ENCODE data around the gene MAEL.
A peak's percentile ranks its signal among the peaks of the same experiment; 100 is the strongest.

MAEL gene

GRCh38 chr1:167057241-167057688, 68.2 kb downstream of the MAEL start:
- no peaks in the 10 kb centered on the region for H3K9me3 ChIP-seq (ENCODE audit: control insufficient read depth, insufficient read depth, low read length)
- peaks cover 10% of the 10 kb centered on the region; the same call in 1 of the 2 replicates for H3K4me1 ChIP-seq (ENCODE audit: control insufficient read depth, insufficient read depth, low read length)
- no peaks in the 10 kb centered on the region for H3K36me3 ChIP-seq (ENCODE audit: control insufficient read depth, insufficient read depth, low read length)
- no peak overlapping the region for H3K4me3 ChIP-seq (ENCODE audit: low read depth, low read length)
- H3K27ac ChIP-seq (ENCODE audit: low read depth, low read length), result no peak overlapping the region
- H3K9ac ChIP-seq (ENCODE audit: low read depth, low read length), result no peak overlapping the region
- H3K27me3 ChIP-seq (ENCODE audit: control insufficient read depth, insufficient read depth, low read length), result no peaks in the 10 kb centered on the region

DNA sequence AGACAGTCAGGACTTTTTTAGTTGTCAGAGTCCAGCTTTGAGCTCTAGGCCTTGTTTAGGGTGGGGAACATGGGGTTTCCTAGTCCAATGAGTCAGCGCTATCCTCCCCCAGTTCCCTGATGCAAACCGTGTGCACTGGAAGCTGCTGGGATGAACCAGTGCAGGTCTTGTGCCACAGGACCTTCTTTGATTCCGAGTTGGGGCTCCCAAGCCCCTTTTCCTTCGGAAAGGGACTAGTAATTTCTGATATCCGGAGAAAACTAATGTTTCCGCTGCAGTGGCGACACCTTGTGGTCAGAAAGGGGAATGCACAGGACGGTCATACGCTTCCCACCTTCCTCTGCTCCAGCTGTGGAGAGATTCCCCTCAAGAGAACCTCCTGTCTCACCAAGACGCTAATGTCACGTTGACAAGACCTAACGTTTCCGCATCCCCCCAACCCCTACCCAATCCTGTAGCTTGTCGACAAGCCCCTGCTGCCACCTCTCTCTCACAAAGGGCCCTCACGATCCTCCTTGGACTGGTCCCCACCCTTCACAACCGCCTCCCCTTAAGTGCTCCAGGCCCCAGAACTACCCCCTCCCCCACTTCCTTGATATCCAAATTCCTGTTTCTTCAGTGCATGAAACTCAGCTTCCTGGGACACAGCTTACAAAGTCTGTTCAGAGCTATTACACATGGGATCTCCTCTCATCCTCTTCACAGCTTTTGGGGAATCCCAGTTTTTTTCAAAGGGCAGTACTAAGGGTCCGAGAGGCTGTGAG, 70.1 kb downstream of the MAEL start:
- Histone ChIP-seq H3K27ac (ENCODE audit: low read depth, low read length) (no peak overlapping the region), H3K27me3 (ENCODE audit: control insufficient read depth, insufficient read depth, low read length) (no peaks in the 10 kb centered on the region), H3K4me3 (ENCODE audit: low read depth, low read length) (peak overlapping the region; percentile 34), H3K9me3 (ENCODE audit: control insufficient read depth, insufficient read depth, low read length) (no peaks in the 10 kb centered on the region), H3K4me1 (ENCODE audit: control insufficient read depth, insufficient read depth, low read length) (peaks cover 10% of the 10 kb centered on the region; the same call in 1 of the 2 replicates), H3K36me3 (ENCODE audit: control insufficient read depth, insufficient read depth, low read length) (no peaks in the 10 kb centered on the region), H3K9ac (ENCODE audit: low read depth, low read length) (no peak overlapping the region)

DNA sequence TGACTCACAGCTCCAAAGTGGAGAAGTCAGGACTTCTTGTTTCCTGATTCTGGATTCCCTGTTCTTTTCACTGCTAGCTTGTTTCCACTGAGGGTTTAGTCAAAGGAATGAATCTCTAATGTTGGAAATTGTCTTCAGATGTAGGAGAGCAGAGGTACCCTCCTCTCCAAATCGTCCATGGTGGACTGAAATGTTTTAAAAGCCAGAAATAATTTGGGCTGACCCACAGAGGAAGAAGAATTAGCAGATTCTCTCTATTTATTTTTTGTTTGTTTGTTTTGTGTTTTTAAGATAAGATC, 70.7 kb downstream of the MAEL start:
- Histone ChIP-seq H3K27ac (ENCODE audit: low read depth, low read length) (no peak overlapping the region), H3K27me3 (ENCODE audit: control insufficient read depth, insufficient read depth, low read length) (no peaks in the 10 kb centered on the region), H3K9me3 (ENCODE audit: control insufficient read depth, insufficient read depth, low read length) (no peaks in the 10 kb centered on the region), H3K4me1 (ENCODE audit: control insufficient read depth, insufficient read depth, low read length) (peaks cover 10% of the 10 kb centered on the region; the same call in 1 of the 2 replicates), H3K9ac (ENCODE audit: low read depth, low read length) (no peak overlapping the region), H3K4me3 (ENCODE audit: low read depth, low read length) (no peak overlapping the region), H3K36me3 (ENCODE audit: control insufficient read depth, insufficient read depth, low read length) (no peaks in the 10 kb centered on the region)

DNA sequence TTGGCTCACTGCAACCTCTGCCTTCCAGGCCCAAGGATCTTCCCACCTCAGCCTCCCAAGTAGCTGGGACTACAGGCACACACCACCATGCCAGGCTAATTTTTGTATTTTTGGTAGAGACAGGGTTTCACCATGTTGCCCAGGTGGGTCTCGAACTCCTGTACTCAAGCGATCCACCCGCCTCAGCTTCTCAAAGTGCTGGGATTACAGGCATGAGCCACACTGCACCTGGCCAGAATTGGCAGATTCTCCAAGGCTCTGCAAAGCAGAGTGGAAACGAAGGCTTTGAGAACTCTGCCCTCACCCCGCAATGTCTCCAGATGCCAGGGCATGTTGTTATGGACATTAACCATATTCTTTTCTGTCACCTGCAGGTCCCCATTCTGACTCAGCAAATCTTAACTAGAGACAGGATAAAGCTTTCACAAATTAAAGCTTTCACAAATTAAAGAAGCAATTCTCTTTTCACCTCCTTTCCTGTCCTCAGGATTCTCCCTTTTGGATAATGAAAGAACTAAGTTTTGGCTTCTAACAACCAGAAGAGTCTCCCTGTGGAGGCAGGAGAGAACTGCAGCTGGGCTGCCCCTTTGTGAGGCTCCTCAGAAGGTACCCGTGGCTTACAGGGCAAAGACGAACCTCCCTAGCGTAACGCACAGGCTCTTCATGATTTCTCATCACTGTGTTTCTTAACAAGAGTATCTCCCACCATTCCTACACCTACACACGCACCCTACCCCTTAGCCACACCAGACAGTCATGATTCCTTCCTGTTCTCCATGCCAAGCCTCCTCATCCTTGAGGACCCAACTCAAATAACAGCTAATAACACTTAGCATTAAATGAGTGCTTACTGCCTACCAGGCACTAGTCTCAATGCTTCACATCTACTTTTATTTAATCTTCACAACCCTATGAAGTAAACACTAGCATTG, 71.3 kb downstream of the MAEL start:
- no peak overlapping the region for H3K4me3 ChIP-seq (ENCODE audit: low read depth, low read length)
- H3K9me3 ChIP-seq (ENCODE audit: control insufficient read depth, insufficient read depth, low read length), result no peaks in the 10 kb centered on the region
- peaks cover 10% of the 10 kb centered on the region; the same call in 1 of the 2 replicates for H3K4me1 ChIP-seq (ENCODE audit: control insufficient read depth, insufficient read depth, low read length)
- H3K27me3 ChIP-seq (ENCODE audit: control insufficient read depth, insufficient read depth, low read length), result no peaks in the 10 kb centered on the region
- no peak overlapping the region for H3K27ac ChIP-seq (ENCODE audit: low read depth, low read length)
- no peaks in the 10 kb centered on the region for H3K36me3 ChIP-seq (ENCODE audit: control insufficient read depth, insufficient read depth, low read length)
- H3K9ac ChIP-seq (ENCODE audit: low read depth, low read length), result no peak overlapping the region

DNA sequence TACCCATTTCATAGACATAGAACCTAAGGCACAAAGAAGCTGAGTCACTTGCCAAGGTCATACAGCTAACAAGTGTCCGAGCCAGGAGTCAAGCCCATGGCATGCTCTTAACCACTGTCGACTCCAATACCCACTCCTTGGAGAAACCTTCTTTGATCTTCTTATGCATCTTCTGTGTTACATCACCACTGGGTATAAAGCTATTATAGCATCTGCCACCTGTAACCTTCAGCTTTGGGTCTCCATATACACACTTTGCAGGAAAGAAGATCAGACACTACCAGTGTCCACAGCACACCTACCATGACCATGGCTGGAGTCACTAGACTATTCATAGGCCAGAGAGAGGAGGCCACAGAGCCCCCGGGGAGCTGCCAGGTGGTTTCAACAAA, 72.0 kb downstream of the MAEL start:
- H3K4me1 ChIP-seq (ENCODE audit: control insufficient read depth, insufficient read depth, low read length), result peaks cover 10% of the 10 kb centered on the region
- H3K9me3 ChIP-seq (ENCODE audit: control insufficient read depth, insufficient read depth, low read length), result no peaks in the 10 kb centered on the region
- no peak overlapping the region for H3K27ac ChIP-seq (ENCODE audit: low read depth, low read length)
- no peaks in the 10 kb centered on the region for H3K36me3 ChIP-seq (ENCODE audit: control insufficient read depth, insufficient read depth, low read length)
- H3K9ac ChIP-seq (ENCODE audit: low read depth, low read length), result no peak overlapping the region
- H3K27me3 ChIP-seq (ENCODE audit: control insufficient read depth, insufficient read depth, low read length), result no peaks in the 10 kb centered on the region
- no peak overlapping the region for H3K4me3 ChIP-seq (ENCODE audit: low read depth, low read length)

GRCh38 chr1:167064621-167065020, 75.5 kb downstream of the MAEL start:
- Histone ChIP-seq H3K4me3 (ENCODE audit: low read depth, low read length) (no peak overlapping the region), H3K4me1 (ENCODE audit: control insufficient read depth, insufficient read depth, low read length) (peaks cover 5% of the 10 kb centered on the region), H3K27me3 (ENCODE audit: control insufficient read depth, insufficient read depth, low read length) (no peaks in the 10 kb centered on the region), H3K9me3 (ENCODE audit: control insufficient read depth, insufficient read depth, low read length) (no peaks in the 10 kb centered on the region), H3K27ac (ENCODE audit: low read depth, low read length) (no peak overlapping the region), H3K36me3 (ENCODE audit: control insufficient read depth, insufficient read depth, low read length) (no peaks in the 10 kb centered on the region), H3K9ac (ENCODE audit: low read depth, low read length) (no peak overlapping the region)

DNA sequence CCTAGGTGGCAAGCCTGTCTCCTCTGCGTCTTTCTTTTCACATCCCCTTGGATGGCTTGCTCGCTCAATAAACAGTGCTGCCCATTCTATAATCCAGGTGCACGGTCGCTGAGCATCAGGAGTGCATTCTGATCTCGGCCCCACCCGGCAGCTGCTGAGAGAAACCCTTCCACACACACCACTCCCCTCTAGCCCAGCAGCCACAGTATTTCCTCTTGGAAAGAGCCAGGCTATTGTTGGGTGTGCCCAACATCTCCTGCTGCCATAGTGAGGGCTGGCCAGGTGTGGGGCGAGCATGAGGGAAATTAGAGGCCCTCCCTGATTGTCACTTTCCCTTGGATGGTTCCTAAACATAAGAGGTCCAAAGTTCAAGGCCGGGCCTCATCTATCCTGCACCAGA, 76.4 kb downstream of the MAEL start:
- H3K27me3 ChIP-seq (ENCODE audit: control insufficient read depth, insufficient read depth, low read length), result no peaks in the 10 kb centered on the region
- H3K36me3 ChIP-seq (ENCODE audit: control insufficient read depth, insufficient read depth, low read length), result no peaks in the 10 kb centered on the region
- no peaks in the 10 kb centered on the region for H3K9me3 ChIP-seq (ENCODE audit: control insufficient read depth, insufficient read depth, low read length)
- H3K4me3 ChIP-seq (ENCODE audit: low read depth, low read length), result no peak overlapping the region
- H3K9ac ChIP-seq (ENCODE audit: low read depth, low read length), result no peak overlapping the region
- peaks cover 5% of the 10 kb centered on the region for H3K4me1 ChIP-seq (ENCODE audit: control insufficient read depth, insufficient read depth, low read length)
- no peak overlapping the region for H3K27ac ChIP-seq (ENCODE audit: low read depth, low read length)

DNA sequence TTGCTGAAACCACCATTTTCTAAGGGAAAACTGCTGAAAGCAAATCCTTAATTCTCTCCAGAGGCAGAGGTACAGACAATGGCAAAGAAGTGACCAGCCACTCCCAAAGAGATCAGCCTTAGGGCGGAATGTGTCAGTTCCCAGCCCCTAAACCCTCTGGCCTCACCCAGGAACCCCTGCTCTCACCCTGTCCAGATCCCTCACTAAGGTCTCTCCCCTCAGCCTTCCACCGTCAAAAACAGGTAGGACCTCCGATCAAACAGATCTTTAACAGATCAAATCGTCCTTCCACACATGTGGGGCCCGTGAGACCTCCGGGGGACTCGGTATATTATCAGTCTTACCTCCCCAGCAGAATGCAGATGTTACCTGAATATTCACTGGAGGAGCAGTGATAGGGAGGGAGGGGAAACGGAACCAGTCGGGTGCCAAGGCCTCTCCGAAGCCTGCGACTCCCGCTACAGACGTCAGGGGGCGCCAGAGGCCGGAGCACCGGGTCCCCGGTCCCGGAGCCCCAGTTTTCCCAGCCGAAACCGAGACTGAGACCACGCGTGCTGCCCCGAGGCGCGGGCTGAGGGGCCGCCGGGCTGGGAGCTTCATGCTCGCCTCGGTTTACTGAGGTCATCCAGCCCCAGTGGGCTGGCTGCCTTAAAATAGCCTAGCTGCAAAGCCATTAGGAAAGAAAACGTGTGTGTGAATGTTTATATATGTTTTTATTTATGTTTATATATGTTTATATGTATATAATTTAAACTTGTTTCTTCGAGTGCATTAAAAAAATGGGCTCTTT, 77.4 kb downstream of the MAEL start:
- Histone ChIP-seq H3K9me3 (ENCODE audit: control insufficient read depth, insufficient read depth, low read length) (no peaks in the 10 kb centered on the region), H3K4me1 (ENCODE audit: control insufficient read depth, insufficient read depth, low read length) (peaks cover 5% of the 10 kb centered on the region), H3K27ac (ENCODE audit: low read depth, low read length) (no peak overlapping the region), H3K27me3 (ENCODE audit: control insufficient read depth, insufficient read depth, low read length) (no peaks in the 10 kb centered on the region), H3K36me3 (ENCODE audit: control insufficient read depth, insufficient read depth, low read length) (no peaks in the 10 kb centered on the region), H3K4me3 (ENCODE audit: low read depth, low read length) (peak overlapping the region; percentile 37), H3K9ac (ENCODE audit: low read depth, low read length) (no peak overlapping the region)

GRCh38 chr1:167067904-167068303, 78.8 kb downstream of the MAEL start:
- Histone ChIP-seq H3K4me1 (ENCODE audit: control insufficient read depth, insufficient read depth, low read length) (peaks cover 5% of the 10 kb centered on the region), H3K27me3 (ENCODE audit: control insufficient read depth, insufficient read depth, low read length) (no peaks in the 10 kb centered on the region), H3K27ac (ENCODE audit: low read depth, low read length) (no peak overlapping the region), H3K9ac (ENCODE audit: low read depth, low read length) (no peak overlapping the region), H3K36me3 (ENCODE audit: control insufficient read depth, insufficient read depth, low read length) (no peaks in the 10 kb centered on the region), H3K9me3 (ENCODE audit: control insufficient read depth, insufficient read depth, low read length) (no peaks in the 10 kb centered on the region), H3K4me3 (ENCODE audit: low read depth, low read length) (no peak overlapping the region)

DNA sequence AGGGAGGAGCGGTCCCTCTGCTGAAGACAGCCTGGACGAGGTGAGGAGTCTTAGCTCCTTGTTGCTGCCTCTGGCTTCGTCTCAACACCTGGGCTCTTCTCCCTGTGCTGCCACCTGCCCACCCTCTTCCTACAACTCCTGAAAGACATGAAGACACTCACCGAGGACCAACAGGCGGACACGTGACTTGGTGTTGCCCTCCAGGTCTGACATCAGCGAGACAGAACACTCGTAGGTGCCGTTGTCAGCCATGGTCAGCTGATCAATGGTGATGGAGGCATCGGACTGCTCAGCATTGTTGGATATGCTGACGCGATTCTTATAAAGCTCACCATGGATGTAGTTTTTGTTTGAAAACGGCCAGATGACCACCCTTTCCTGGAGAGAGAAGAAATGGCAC, 79.7 kb downstream of the MAEL start:
- H3K9me3 ChIP-seq (ENCODE audit: control insufficient read depth, insufficient read depth, low read length), result no peaks in the 10 kb centered on the region
- H3K27me3 ChIP-seq (ENCODE audit: control insufficient read depth, insufficient read depth, low read length), result no peaks in the 10 kb centered on the region
- H3K9ac ChIP-seq (ENCODE audit: low read depth, low read length), result no peak overlapping the region
- no peaks in the 10 kb centered on the region for H3K36me3 ChIP-seq (ENCODE audit: control insufficient read depth, insufficient read depth, low read length)
- peaks cover 5% of the 10 kb centered on the region for H3K4me1 ChIP-seq (ENCODE audit: control insufficient read depth, insufficient read depth, low read length)
- no peak overlapping the region for H3K27ac ChIP-seq (ENCODE audit: low read depth, low read length)
- no peak overlapping the region for H3K4me3 ChIP-seq (ENCODE audit: low read depth, low read length)

Data from HUES48 (cell line).